Hepatocyte (in vitro differentiated cells): ENCODE data around the gene KSR2. TPM values are rescaled to one million over a fixed set of nuclear protein-coding genes. Genes with fewer than 3 reads are reported as not detected.
"Not testable (repeated sequence)": the region's sequence is repeated elsewhere in the genome, so short reads cannot be mapped to it uniquely, and the experiment has no call there.

Experiments
- DNase-seq: peaks from one replicate; pipeline ENCODE4 v3.0.0-alpha.2; 2016; ENCODE audit warnings: low spot score
- H2AFZ ChIP-seq: fragments of 200-600 bp; sonication (generic); 2 replicates; pipeline ENCODE4 v1.6.0; 2016; ENCODE audit warnings: antibody characterized with exemption, mild to moderate bottlenecking
- H3K27ac ChIP-seq: fragments of 200-600 bp; sonication (generic); 2 replicates; pipeline ENCODE4 v1.5.1; 2016; ENCODE audit warnings: mild to moderate bottlenecking
- H3K27me3 ChIP-seq: fragments of 200-600 bp; sonication (generic); 2 replicates; pipeline ENCODE4 v1.6.1; 2016
- H3K36me3 ChIP-seq: fragments of 200-600 bp; sonication (generic); replicated peaks from 2 replicates; pipeline ENCODE4 v1.5.1; 2016; ENCODE audit warnings: low read depth; ENCODE audit not compliant: insufficient read depth
- H3K4me1 ChIP-seq: fragments of 200-600 bp; sonication (generic); 2 replicates; pipeline ENCODE4 v1.5.1; 2016; ENCODE audit warnings: mild to moderate bottlenecking, moderate library complexity; ENCODE audit not compliant: insufficient read depth
- H3K4me2 ChIP-seq: fragments of 200-600 bp; sonication (generic); 2 replicates; pipeline ENCODE4 v1.6.0; 2016
- H3K4me3 ChIP-seq: fragments of 200-600 bp; sonication (generic); 2 replicates; pipeline ENCODE4 v1.5.1; 2016; ENCODE audit warnings: mild to moderate bottlenecking
- H3K79me2 ChIP-seq: fragments of 200-600 bp; sonication (generic); 2 replicates; pipeline ENCODE4 v1.6.0; 2017; ENCODE audit warnings: mild to moderate bottlenecking
- H3K9me2 ChIP-seq: fragments of 200-600 bp; sonication (generic); replicated peaks from 2 replicates; pipeline ENCODE4 v1.6.0; 2017; ENCODE audit warnings: mild to moderate bottlenecking; ENCODE audit not compliant: insufficient read depth
- H3K9me3 ChIP-seq: fragments of 200-600 bp; sonication (generic); 2 replicates; pipeline ENCODE4 v1.5.1; 2016; ENCODE audit warnings: low read depth, mild to moderate bottlenecking
- H4K20me1 ChIP-seq: fragments of 200-600 bp; sonication (generic); 2 replicates; pipeline ENCODE4 v1.6.0; 2016; ENCODE audit warnings: mild to moderate bottlenecking; ENCODE audit not compliant: insufficient read depth, poor library complexity, severe bottlenecking
- CTCF ChIP-seq: fragments of 200-600 bp; sonication (generic); IDR thresholded peaks from 2 replicates; pipeline ENCODE4 v1.5.1; 2016; ENCODE audit warnings: antibody characterized with exemption, mild to moderate bottlenecking; ENCODE audit not compliant: poor library complexity
- EZH2 ChIP-seq: fragments of 200-600 bp; sonication (generic); IDR thresholded peaks from 2 replicates; pipeline ENCODE4 v1.6.1; 2016; ENCODE audit warnings: antibody characterized with exemption, mild to moderate bottlenecking, borderline replicate concordance
- EZH2phosphoT487 ChIP-seq: fragments of 200-600 bp; sonication (generic); IDR thresholded peaks from one replicate; pipeline ENCODE4 v1.6.1; 2018; ENCODE audit warnings: antibody characterized with exemption, mild to moderate bottlenecking, low read depth, moderate library complexity; ENCODE audit not compliant: unreplicated experiment, severe bottlenecking
- WGBS: methylation state at CpG from one replicate; pipeline ENCODE4 v1.1.6; 2016; ENCODE audit warnings: low lambda C conversion rate; ENCODE audit errors: missing lambda C conversion rate; 5-methylcytosine and 5-hydroxymethylcytosine counted together
- polyA plus RNA-seq: library from polyadenylated mRNA; unstranded; fragments of >200 nt; fragmentation: Nextera tagmentation; extraction: Ambion mirVana; gene quantifications from 2 replicates; pipeline ENCODE4 v1.2.1, GENCODE V29; 2016
- total RNA-seq: library from RNA; depleted of rRNA; stranded (reverse); fragments of >200 nt; gene quantifications from 2 replicates; pipeline ENCODE4 v1.2.3, GENCODE V29; 2014

The KSR2 gene
- total and polyA plus RNA-seq, 2 experiments from 2014 or later: 0.37 to 0.46 TPM

- DNase-seq: no peak
- Histone ChIP-seq H3K4me1 (no peaks in the 10 kb centered on the region), H2AFZ (no peak overlapping the region), H3K9me3 (no peaks in the 10 kb centered on the region), H3K4me3 (no peak overlapping the region), H4K20me1 (no peaks in the 10 kb centered on the region), H3K4me2 (no peak overlapping the region), H3K36me3 (no peaks in the 10 kb centered on the region), H3K9me2 (no peaks in the 10 kb centered on the region), H3K27ac (no peak overlapping the region), H3K27me3 (no peaks in the 10 kb centered on the region), H3K79me2 (no peaks in the 10 kb centered on the region)
- WGBS: 95% methylated on average over 3 of the region's 3 CpGs
- TF ChIP-seq CTCF (no peak), EZH2phosphoT487 (no peak), EZH2 (no peak)
These were observed 42.6 kb upstream of the KSR2 start for GRCh38 chr12:118011377-118011776.

- no peak for DNase-seq
- H3K27ac ChIP-seq: no peak overlapping the region
- H3K79me2 ChIP-seq: no peaks in the 10 kb centered on the region
- no peaks in the 10 kb centered on the region for H3K27me3 ChIP-seq
- no peak overlapping the region for H2AFZ ChIP-seq
- H3K4me3 ChIP-seq: no peak overlapping the region
- H3K4me1 ChIP-seq: no peaks in the 10 kb centered on the region
- no peaks in the 10 kb centered on the region for H4K20me1 ChIP-seq
- no peak overlapping the region for H3K4me2 ChIP-seq
- 100% methylated on average over 3 of the region's 3 CpGs for WGBS
- no peak for TF ChIP-seq EZH2phosphoT487
- no peak for TF ChIP-seq EZH2
- no peak for TF ChIP-seq CTCF
- H3K9me3 ChIP-seq: no peaks in the 10 kb centered on the region
- no peaks in the 10 kb centered on the region for H3K9me2 ChIP-seq
- no peaks in the 10 kb centered on the region for H3K36me3 ChIP-seq
These were observed 42.1 kb upstream of the KSR2 start for GRCh38 chr12:118010903-118011302.

GRCh38 chr12:117999806-118000205, 31.0 kb upstream of the KSR2 start:
- not testable (repeated sequence) for H3K4me2 ChIP-seq, H3K9me3 ChIP-seq, H2AFZ ChIP-seq

GRCh38 chr12:117998719-117999118, 29.9 kb upstream of the KSR2 start:
- H3K4me3 ChIP-seq: no peak overlapping the region
- H2AFZ ChIP-seq: no peak overlapping the region
- no peaks in the 10 kb centered on the region for H4K20me1 ChIP-seq
- no peak overlapping the region for H3K27ac ChIP-seq
- H3K4me1 ChIP-seq: no peaks in the 10 kb centered on the region
- no peak for DNase-seq
- no peaks in the 10 kb centered on the region for H3K36me3 ChIP-seq
- H3K9me2 ChIP-seq: no peaks in the 10 kb centered on the region
- H3K9me3 ChIP-seq: no peaks in the 10 kb centered on the region
- H3K27me3 ChIP-seq: no peaks in the 10 kb centered on the region
- H3K79me2 ChIP-seq: no peaks in the 10 kb centered on the region
- H3K4me2 ChIP-seq: no peak overlapping the region
- 81% methylated on average over 2 of the region's 2 CpGs for WGBS
- TF ChIP-seq EZH2 (no peak), EZH2phosphoT487 (no peak), CTCF (no peak)

More at GRCh38 chr12:117999806-118000205, 31.0 kb upstream of the KSR2 start:
- H3K27me3 ChIP-seq, H3K27ac ChIP-seq, DNase-seq, H3K9me2 ChIP-seq, H4K20me1 ChIP-seq, H3K4me1 ChIP-seq, H3K36me3 ChIP-seq, H3K79me2 ChIP-seq, H3K4me3 ChIP-seq: not testable (repeated sequence)
- WGBS: 73% methylated on average over 2 of the region's 2 CpGs
